Raji (cell line): ENCODE measurements around the gene PTPRQ.

ENCODE experiments used
- POLR2A ChIP-seq: IDR thresholded peaks from 2 replicates; pipeline ENCODE4 v1.6.1; 2011; ENCODE audit warnings: low read depth, low read length, control low read depth; ENCODE audit not compliant: insufficient read depth

PTPRQ gene, protein sequence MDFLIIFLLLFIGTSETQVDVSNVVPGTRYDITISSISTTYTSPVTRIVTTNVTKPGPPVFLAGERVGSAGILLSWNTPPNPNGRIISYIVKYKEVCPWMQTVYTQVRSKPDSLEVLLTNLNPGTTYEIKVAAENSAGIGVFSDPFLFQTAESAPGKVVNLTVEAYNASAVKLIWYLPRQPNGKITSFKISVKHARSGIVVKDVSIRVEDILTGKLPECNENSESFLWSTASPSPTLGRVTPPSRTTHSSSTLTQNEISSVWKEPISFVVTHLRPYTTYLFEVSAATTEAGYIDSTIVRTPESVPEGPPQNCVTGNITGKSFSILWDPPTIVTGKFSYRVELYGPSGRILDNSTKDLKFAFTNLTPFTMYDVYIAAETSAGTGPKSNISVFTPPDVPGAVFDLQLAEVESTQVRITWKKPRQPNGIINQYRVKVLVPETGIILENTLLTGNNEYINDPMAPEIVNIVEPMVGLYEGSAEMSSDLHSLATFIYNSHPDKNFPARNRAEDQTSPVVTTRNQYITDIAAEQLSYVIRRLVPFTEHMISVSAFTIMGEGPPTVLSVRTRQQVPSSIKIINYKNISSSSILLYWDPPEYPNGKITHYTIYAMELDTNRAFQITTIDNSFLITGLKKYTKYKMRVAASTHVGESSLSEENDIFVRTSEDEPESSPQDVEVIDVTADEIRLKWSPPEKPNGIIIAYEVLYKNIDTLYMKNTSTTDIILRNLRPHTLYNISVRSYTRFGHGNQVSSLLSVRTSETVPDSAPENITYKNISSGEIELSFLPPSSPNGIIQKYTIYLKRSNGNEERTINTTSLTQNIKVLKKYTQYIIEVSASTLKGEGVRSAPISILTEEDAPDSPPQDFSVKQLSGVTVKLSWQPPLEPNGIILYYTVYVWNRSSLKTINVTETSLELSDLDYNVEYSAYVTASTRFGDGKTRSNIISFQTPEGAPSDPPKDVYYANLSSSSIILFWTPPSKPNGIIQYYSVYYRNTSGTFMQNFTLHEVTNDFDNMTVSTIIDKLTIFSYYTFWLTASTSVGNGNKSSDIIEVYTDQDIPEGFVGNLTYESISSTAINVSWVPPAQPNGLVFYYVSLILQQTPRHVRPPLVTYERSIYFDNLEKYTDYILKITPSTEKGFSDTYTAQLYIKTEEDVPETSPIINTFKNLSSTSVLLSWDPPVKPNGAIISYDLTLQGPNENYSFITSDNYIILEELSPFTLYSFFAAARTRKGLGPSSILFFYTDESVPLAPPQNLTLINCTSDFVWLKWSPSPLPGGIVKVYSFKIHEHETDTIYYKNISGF (N-terminal part only)

DNA sequence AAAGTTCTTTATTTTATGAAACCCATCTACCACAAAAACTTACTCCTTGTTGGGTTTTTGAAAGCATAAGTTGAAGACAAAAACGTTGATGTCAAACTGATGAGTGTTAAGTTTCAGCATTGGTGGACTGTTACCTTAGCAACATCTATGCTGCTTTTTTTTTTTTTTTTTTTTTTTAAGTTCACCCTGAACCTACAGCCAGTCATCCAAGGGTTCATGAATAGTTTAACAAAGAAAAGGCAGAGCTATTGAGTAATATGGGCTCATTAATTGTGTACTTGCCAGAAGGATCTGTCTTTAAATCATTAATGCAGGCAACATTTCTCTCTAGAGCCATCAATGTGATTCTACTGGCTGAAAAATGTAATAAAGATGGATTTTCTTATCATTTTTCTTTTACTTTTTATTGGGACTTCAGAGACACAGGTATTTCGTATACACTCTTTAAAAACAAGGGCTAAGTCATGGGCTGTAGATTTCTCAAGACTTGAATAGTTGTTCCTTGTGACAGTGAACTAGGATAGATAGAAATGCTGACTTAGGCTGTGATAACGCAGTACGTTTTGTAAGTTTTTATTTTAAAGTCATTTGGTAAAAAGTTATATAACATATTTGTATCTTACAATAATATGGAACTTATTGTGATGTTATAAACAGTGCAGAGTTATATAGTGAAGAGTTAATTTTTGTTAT, at the start of gene PTPRQ:
Gene PTPRQ (plus strand): TSS at position 262 of the 693 bp plus-strand sequence. CDS start 111 bp downstream, at position 373.
- TF ChIP-seq POLR2A, result no peak

DNA sequence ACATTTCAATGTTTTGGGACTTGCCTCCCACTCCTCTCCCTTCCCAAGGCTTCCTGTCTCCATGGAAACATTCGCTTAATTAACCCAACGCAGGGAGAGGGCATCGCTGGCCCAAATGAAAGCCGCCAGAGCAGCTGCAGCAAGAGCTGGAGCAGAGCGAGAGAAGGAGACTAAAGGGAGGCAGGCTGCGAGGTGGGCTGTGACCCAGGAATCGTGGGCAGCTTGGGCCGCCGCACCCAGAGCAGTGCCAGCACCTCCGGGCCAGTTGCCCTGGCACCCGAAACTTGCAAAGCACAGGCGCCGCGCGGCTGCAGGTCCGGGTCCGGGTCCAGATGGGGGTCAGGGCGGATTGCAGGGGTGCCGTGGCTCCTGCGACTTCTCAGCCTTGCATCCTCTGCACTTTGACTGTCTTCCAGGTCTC, 43.5 kb upstream of the PTPRQ start:
- TF ChIP-seq POLR2A, result no peak

DNA sequence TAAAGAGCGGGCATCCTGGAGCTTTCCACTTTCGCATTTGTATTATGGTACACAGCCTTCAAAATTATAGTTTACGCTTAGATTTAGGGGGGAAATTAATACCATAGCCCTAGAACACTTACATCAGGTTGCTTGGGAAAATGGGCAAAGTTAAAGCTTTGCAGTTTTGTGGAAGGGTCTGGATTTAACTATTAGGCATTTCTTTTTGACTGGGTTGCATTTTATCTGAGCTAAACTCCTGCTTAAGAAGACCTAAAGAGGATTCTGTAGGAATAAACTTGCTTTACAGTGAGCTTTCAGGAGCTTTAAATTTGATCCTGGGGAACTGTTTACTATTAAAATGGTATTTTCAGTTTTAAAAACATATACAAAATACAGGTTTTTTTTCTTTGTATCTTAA, 42.8 kb upstream of the PTPRQ start:
- TF ChIP-seq POLR2A, result no peak

DNA sequence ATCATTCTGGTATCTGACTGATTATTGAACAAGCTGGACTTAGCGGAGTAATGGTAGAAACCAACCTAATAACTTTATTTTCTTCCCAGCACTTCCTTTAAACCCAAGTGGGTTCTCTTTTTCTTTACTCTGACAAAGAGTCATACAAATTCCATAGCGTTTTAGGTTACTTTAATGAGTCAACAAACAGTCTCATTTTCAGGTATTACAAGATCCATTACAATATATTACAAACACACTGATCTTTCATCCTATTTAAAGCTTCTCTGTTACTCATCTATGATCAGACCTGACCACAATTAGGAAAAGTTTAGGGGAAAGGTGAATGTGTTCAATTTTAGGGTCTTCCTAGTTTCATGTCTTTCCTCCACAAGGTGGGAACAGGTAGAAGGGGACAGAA, 39.4 kb upstream of the PTPRQ start:
- no peak for TF ChIP-seq POLR2A

DNA sequence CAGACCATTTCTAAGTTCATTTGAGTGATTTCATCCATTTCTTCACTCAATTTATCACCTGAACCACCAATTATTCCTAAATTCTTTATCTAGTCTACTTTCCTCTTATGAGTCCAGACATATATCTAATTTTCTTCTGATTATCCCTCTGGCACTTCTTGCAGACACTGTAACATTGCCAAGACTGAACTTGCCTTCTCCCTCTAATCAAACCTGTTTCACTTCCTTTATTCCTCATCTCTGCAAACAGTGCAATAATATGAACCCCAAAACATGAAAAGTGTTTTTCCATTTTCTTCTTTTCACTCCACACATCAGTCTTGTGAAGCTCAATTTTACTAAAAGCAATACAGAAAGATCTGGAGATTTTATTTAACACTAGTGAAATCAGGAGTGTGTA, 37.8 kb upstream of the PTPRQ start:
- TF ChIP-seq POLR2A, result no peak

DNA sequence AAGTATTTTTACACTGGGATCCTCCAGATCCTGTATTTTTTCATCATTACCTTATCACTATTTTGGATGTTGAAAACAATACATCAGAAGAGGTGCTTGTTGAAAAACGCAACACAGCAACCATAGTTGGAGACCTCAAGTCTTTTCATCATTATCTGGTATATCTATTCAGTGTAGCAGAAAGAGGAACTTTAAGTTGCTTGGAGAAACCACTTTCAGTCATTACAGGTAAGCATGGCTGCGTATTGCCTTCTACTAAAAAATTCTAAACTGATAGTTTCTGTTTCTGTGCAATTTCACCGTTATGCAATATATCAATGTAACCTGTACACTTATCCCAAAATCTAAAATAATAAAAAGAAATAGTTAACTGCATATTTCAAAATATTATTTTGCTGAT, 32.2 kb upstream of the PTPRQ start:
- TF ChIP-seq POLR2A, result no peak

DNA sequence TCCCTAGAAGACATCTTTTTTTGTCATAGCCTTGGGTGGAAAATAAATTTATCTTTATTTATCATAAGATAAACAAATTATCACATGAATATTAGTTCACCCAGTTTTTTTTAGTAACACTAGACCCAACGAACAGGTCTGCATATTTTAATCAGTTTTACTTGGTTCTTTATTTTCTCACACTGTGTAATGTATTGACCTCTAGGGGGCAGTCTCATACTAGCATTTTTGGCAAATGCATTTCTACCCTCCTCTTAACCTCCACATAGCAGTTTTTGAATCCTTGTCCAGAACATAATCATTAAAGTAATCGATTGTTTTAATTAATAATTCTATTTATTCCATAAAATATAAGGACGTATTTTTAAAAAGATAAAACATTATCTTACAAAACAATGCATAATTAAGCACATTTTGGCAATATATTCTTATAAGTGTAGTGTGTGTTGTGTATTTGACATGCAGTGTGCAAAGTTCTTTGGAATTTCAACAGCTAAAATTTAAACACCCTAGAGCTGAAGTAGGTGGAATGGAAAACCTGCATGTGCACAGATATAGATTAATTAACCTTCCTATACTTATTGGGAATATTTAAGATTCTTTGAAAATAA, 31.6 kb upstream of the PTPRQ start:
- TF ChIP-seq POLR2A, result no peak

DNA sequence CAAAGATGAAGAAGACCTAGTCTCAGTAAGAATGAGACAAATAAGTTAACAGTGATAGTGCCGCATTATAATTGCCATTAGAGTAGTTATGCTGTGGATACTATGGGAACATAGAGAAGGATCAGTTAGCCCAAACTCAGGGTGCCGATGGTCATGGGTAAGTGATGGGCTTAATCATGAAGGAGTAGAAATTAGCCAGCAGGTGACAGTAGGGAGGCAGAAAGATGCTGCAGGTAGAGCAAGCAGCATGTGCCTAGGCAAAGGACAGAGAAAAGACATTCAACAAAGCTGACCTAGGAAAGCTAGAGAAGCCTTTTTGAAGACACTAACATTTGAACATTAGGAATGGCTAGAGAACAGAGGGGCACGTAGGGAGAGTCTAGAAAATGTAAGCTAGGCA, 30.6 kb upstream of the PTPRQ start:
- no peak for TF ChIP-seq POLR2A

DNA sequence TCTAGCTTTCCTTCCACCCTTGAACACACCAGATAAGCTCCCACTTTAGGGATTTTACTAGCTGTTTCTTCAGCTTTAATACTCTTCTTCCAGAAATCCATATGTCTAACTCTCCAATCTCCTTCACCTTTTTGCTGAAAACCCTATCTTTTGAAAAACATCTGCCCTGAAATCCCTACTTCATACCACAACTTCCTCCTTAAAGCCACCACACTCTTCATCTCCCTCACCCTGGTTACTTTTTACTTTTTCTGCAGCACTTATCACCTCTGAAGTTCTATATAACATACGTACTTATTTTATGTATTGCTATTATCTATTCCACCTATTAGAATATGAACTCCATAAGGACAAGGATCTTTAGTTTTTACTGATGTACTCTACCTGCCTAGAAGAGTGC, 28.6 kb upstream of the PTPRQ start:
- TF ChIP-seq POLR2A, result no peak

DNA sequence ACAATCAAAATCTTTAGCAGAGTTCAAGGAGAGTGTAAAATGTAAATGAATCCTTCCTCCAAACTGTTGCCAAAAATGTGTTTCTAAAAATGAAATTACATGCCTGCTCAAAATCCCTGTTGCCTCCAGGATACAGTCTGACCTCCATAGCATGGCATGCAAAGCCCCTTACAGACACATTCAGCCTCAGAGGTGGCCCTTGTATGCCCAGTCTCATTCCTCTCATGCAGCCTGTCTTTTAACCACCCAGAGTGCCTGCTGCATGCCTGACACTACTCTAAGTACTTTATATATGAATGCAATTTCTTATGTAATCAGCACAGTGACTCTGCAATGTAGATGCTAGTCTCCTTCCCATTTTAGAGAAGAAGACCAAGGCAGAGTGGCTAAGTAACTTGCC, 24.4 kb upstream of the PTPRQ start:
- TF ChIP-seq POLR2A, result no peak

DNA sequence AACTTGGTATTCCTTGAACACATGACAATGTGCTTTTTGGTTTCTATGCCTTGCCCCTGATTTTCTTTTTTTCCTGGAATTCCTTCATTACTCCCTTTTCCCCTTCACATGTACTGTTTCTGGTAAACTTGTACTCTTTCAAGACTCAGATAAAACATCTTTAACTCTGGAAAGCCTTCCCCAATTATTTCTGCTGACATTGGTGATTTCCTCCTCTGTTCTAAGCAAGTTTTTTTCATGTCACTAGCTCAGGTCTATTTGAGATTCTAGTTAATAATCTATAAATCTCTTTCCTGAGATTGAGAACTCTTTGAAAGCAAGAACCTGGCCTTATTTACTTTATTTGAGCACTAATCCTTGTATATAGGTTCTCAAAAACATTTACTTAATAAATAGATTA, 24.0 kb upstream of the PTPRQ start:
- no peak for TF ChIP-seq POLR2A

DNA sequence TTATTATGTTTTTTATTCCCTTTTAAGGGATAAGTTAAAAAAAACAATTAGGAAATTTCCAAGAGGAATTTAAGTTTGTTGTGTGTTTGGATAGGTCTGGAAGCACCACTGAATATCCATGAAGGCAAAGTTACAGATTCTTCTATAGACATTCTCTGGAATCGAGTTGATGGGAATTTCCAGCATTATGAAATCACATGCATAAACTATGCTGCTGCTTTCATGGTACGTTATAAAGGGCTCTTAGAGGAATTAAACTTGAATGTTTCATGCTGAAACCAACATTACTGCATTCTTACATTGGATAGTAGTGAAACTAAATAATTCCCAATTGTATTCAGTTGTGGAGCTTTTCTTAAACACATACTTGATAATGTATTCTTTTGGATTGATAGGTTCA, 21.5 kb upstream of the PTPRQ start:
- TF ChIP-seq POLR2A, result no peak

DNA sequence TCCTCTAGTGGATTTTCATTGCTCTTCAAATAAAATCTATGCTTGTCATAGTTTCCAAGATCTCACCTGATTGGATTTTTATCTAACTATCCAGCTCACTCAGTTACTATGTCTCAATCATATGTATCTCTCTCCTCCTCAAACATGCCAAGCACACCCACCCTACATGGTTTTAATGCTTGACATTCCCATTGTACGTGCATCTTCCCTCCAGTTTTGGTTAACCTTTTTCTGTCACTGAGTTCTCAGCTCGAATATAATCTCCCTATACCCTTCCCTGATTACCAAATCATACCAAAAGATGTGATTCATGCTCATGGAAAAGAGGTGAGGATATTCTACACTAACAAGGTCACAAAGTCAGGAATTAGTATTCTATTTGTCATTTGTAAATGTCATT, 12.0 kb upstream of the PTPRQ start:
- no peak for TF ChIP-seq POLR2A

DNA sequence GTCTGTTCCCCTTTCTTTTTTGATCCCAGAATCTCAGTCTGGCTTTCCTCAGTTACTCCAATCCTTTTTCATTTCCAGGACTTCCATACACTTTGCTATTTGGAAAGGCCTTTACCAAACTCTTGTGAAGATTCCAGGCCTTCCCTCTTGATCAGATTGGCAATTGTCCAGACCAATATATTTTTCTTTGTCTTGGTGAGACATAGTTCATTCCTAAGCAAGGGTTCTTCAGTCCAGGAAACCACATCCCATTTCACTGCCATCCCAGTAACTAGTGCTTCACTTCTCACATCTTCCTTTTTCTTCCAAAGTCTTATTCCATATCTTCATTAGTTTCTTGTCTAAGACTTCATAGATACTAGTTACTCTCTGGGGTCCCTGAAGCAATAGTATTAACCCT, 2.1 kb upstream of the PTPRQ start:
- no peak for TF ChIP-seq POLR2A
